GM12892 (cell line): Measurements from ENCODE around the gene KHDC4.

Experiments
- DNase-seq: peaks from one replicate; pipeline ENCODE4 v3.0.0; 2011; ENCODE audit not compliant: insufficient read length
- FAIRE-seq: peaks from 2 replicates; lab custom pipeline; 2011; peaks lifted over from hg19 to GRCh38; lab: Jason Lieb, UNC
- POLR2A ChIP-seq: IDR thresholded peaks from 2 replicates; pipeline ENCODE4 v1.6.1; 2011; ENCODE audit warnings: low read depth, low read length, control low read depth
- POLR2AphosphoS5 ChIP-seq: IDR thresholded peaks from 2 replicates; pipeline ENCODE4 v1.6.1; 2011; ENCODE audit warnings: low read depth, low read length, control low read depth
- TAF1 ChIP-seq: IDR thresholded peaks from 2 replicates; pipeline ENCODE4 v1.6.1; 2011; ENCODE audit warnings: low read depth, mild to moderate bottlenecking, control low read depth, low read length, borderline replicate concordance

The KHDC4 gene

DNA sequence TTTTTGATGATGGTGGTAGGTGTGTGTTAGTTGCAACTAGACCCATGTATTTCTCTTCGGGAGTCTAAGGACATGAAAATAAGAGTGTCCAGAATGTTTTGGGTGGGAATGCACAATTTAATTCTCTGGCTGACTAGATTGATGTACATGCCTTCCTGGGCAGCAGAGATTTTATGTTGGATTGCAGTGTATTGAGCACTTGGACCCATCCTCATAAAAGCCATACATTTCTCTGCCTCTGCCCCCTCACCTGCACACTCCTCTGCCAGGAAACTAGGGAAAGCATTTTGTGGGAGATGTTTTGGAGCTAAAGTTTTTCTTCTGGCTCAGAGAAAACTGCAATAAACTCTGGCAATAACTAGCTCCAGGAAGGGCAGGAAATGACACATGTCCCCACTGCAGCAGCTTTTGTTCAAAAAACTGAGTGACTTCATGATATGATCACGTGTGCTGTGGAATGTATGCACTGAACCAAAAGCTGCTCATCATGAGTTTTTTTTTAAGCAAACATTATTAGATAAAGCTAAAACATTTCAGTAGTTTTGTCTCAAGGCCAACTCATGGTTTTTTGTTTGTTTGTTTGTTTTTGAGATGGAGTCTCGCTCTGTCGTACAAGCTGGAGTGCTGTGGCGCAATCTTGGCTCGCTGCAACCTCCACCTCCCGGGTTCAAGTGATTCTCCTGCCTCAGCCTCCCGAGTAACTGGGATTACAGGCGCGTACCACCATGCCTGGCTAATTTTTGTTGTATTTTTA lies 40.6 kb downstream of the KHDC4 start:
- DNase-seq (no peak), FAIRE-seq (no peak)
- no peak for TF ChIP-seq TAF1
- TF ChIP-seq POLR2A, result no peak
- no peak for TF ChIP-seq POLR2AphosphoS5

DNA sequence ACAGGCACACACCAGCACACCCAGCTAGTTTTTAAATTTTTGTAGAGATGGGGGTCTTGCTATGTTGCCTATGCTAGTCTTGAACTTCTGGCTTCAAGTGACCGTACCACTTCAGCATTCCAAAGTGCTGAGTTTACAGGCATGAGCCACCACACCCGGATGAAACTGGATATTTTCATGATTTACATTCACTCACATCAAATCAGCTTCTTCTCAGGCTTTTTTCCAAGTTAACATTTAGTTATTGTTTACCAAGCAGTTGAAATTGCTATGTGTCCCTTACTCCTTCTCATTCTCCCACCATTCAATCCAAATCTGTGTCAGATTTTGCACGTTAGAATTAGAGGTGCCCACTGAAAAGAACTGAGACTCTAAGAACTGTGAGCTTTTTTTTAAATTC lies 41.4 kb downstream of the KHDC4 start:
- TF ChIP-seq POLR2AphosphoS5 (no peak), TAF1 (no peak), POLR2A (no peak)
- no peak for FAIRE-seq
- DNase-seq, result no peak

- no peak for DNase-seq
- FAIRE-seq, result no peak
These were observed 44.0 kb downstream of the KHDC4 start for GRCh38 chr1:155890251-155890650.

GRCh38 chr1:155889566-155889965 lies 44.6 kb downstream of the KHDC4 start:
- no peak for DNase-seq
- FAIRE-seq, result no peak
- TF ChIP-seq POLR2AphosphoS5, result no peak
- TF ChIP-seq POLR2A, result no peak
- no peak for TF ChIP-seq TAF1

More at GRCh38 chr1:155890251-155890650, 44.0 kb downstream of the KHDC4 start:
- no peak for TF ChIP-seq POLR2A
- TF ChIP-seq TAF1, result no peak
- TF ChIP-seq POLR2AphosphoS5, result no peak

- TF ChIP-seq POLR2AphosphoS5 (no peak), TAF1 (no peak), POLR2A (no peak)
- FAIRE-seq (no peak), DNase-seq (no peak)
These were observed 45.7 kb downstream of the KHDC4 start for GRCh38 chr1:155888481-155888880.

- FAIRE-seq (no peak), DNase-seq (no peak)
- TF ChIP-seq POLR2AphosphoS5 (no peak), TAF1 (no peak), POLR2A (no peak)
These were observed 49.2 kb downstream of the KHDC4 start for GRCh38 chr1:155884982-155885381.

- DNase-seq (no peak), FAIRE-seq (no peak)
- TF ChIP-seq POLR2AphosphoS5 (no peak), TAF1 (no peak), POLR2A (no peak)
These were observed 49.9 kb downstream of the KHDC4 start for GRCh38 chr1:155884031-155884960.

DNA sequence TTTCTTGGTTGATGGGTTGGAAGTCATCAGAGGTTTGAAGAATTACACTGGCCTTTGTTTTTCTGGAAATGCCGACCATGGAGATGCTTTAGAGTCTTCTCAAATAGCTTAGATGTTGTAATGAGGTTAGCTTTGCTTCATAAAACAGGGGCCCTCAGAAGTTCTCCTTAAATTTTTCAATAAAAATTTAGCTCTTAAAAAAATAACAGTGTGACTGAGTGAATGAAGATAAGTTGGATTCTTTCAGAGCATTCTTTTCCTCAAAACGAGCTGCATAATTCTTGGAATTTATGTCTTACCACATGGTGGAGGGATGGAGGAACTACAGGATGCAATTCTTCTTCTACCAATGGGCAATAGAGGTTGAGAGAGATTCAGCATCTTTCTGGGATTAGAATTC lies 51.4 kb downstream of the KHDC4 start:
- FAIRE-seq (no peak), DNase-seq (no peak)
- TF ChIP-seq POLR2AphosphoS5, result no peak
- no peak for TF ChIP-seq POLR2A
- no peak for TF ChIP-seq TAF1

DNA sequence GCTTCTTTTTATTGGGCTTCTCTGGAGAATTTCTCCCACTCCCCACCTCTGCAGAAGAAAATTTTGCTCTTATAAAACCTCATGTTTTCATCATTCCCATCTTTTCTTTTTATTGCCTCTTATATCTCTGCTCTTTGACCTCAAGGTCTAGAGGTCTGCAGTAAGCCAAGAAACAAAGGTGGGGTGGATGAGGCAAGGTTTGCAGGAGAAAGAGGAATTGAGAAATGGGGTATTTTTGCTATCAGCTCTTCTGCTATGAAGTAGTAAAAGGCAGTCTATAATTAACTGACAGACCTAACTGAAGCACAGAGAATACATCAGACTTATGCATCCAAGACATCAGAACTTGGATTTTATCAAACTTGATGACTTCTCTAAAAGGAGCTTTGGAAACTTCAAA lies 52.0 kb downstream of the KHDC4 start:
- no peak for FAIRE-seq
- no peak for TF ChIP-seq POLR2AphosphoS5
- TF ChIP-seq POLR2A, result no peak
- no peak for TF ChIP-seq TAF1
- no peak for DNase-seq

DNA sequence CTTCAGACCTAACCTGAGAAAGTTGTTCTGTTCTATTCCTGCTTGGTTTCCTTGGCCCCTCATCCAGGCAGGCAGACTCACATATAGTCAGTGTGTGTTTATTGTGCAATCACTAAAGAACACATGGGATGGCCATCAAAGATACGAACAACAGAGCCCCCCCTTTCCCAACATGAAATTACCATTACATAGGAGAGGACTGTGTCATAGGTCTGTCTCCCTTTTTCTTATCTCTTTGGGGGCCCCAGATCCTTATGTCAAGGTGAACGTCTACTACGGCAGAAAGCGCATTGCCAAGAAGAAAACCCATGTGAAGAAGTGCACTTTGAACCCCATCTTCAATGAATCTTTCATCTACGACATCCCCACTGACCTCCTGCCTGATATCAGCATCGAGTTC lies 53.3 kb downstream of the KHDC4 start:
- TF ChIP-seq TAF1 (no peak), POLR2A (no peak), POLR2AphosphoS5 (no peak)
- DNase-seq (no peak), FAIRE-seq (no peak)

GRCh38 chr1:155880251-155880650 lies 54.0 kb downstream of the KHDC4 start:
- no peak for DNase-seq
- no peak for FAIRE-seq
- TF ChIP-seq POLR2AphosphoS5, result no peak
- no peak for TF ChIP-seq POLR2A
- TF ChIP-seq TAF1, result no peak

DNA sequence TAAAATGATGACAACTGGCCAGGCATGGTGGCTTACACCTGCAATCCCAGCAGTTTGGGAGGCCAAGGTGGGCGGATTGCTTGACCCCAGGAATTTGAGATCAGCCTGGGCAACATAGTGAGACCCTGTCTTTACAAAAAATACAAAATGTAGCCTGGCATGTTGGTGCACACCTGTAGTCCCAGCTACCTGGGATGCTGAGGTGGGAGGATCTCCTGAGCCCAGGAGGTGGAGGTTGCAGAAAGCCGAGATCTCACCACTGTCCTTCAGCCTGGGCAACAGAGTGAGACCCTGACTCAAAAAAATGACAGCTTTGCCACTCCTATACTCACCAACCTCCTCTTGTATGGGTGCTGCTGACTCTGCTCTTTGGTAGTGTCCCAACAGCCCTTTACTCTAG lies 56.3 kb downstream of the KHDC4 start:
- DNase-seq, result no peak
- no peak for FAIRE-seq
- TF ChIP-seq TAF1 (no peak), POLR2A (no peak), POLR2AphosphoS5 (no peak)
